AML-193 (cell line): ENCODE measurements around the gene GRIN3A.
"Not testable (repeated sequence)": the region's sequence is repeated elsewhere in the genome, so short reads cannot be mapped to it uniquely, and the experiment has no call there.

ENCODE experiments used
- DNase-seq, 2 experiments: peaks; one replicate each; lab custom pipeline; 2025; lab: John Stamatoyannopoulos, UW

Gene GRIN3A

GRCh38 chr9:101632611-101633010, 105.8 kb downstream of the GRIN3A start:
- no peak for DNase-seq

DNA sequence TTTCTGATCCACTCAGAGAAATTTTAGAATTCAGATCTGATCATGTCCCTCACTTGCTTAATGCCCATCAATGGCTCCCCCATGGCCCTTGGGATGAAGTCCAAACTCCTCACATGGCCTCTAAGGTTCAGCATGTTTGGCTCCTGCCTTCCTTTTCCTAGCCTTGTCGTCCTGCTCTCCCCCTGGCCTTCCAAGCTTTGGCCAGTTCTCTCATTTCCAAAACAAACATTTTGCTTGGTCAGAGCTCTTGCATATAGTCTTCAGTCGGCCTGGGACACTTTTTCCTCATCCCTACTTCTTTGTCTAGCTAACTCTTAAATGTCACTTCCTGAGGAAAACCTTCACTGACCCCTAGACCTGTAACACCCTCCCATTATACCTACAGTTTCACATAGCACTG, 106.6 kb downstream of the GRIN3A start:
- DNase-seq, result no peak

GRCh38 chr9:101629636-101630035, 108.8 kb downstream of the GRIN3A start:
- peak; percentile 13 to 16 for DNase-seq

DNA sequence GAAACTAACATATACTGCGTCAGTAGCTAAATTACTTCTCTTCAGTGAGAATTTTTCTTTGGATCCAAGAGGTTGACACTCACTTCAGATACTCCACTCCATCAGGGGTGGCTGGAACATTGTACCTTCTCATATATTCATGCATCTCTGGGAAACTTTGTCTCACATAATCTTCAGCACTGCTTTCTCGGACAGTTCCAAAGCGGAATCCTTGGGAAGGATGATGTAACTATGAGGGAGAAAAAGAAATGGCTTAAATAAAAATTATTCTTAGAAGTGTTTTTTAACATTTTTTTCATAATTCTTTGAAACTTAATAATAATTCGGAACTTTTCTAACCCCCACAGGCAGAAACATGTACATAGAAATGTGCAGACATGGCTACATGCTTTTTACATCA, 110.3 kb downstream of the GRIN3A start:
- no peak for DNase-seq

DNA sequence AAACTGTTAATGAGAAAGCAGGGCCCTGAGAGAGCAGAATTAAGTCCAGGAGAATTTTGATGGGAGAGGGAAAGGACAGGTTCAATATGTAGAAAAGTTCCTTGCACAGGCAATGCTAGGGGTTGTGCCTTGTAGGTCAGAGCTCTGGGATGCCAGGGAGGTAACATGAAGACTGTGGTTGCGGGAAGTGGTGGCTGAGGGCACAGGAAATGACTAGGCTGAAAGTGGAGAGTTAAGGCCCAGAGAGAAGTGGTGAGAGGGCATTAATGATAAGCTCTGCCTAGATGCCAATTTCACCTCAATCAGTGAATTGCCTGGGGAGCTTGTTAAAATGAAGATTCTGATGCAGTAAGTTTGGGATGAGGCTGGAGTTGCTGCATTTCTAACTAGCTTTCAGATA, 112.2 kb downstream of the GRIN3A start:
- peak; percentile 39 to 40 for DNase-seq

DNA sequence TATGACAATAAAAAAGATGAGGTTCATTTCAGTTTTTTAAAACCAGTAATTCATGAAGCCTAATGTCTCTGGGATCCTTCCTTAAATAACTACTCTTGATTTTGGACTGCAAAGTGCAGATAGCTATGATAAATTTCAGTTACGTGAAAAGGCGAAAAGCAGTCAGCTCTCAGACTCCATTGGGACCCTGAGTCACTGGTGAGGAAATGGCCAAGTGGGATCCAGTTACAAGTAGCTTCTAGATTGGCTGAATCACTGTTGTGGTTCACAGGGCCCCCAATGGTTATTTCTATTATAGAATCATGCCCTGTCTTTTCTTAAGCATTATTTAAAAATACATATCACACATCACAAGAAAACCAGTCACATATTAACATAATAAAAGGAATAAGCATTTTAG, 112.6 kb downstream of the GRIN3A start:
- no peak for DNase-seq

DNA sequence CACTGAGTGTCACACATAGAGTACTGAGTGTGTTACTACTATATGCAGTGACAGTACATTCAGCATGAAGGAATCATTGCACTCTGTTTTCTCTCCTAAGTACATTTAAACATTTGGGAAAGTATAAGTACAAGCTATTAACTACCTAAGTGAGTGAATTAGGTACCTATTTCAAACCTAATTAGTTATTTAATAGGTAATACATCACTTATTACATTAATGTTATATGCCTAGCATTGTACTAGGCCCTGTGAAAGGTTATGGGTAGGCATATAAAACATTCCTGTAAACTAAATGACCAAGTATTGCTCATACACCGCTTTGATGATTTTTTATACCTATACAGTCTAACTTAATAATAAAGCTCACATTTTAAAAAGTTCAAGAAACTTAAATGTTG, 118.0 kb downstream of the GRIN3A start:
- no peak for DNase-seq

- no peak for DNase-seq
Observed at GRCh38 chr9:101618698-101619097, 119.7 kb downstream of the GRIN3A start.

DNA sequence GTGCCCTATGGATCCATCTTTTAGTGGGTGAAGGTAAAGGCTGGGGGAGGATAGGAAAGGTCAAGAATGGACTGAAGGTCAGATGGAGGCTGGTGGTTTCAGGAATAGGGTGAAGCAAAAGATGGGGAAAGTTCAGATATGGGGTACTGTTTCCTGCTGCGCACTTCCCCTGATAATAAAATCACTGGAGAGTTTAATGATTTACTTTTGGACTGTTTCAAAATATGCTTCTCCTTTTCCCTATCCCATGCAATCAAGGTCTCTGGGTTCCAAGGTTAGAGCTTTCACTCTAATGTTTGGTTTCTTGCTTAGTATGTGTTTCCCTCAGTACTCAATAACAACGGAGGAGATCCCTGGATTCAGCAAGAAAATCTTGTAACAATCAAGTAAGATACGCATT, 132.9 kb downstream of the GRIN3A start:
- DNase-seq, result no peak

GRCh38 chr9:101604296-101604695, 134.2 kb downstream of the GRIN3A start:
- no peak for DNase-seq

GRCh38 chr9:101601904-101602765, 136.3 kb downstream of the GRIN3A start:
- peak; percentile 37 to 45 for DNase-seq

DNA sequence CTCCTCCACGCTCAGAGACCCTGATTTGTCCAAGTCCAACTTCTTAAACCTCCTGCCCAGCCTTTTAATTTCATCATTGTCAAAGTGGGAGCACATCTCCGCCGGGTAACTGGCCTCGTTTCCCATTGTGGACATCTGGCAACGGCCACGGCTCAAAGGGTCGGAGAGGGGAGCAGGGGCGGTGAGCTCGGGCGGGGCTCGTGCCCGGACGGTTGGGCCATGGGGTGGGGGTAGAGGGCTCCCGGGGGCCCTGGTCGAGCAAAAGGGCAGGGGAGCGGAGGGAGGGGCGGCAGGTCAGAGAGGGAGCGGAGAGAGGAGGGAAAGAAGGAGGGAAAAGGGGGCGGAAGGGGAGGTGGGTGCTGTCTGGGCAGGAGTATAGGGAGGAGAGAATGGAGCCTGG, 143.7 kb downstream of the GRIN3A start, which contains the start of gene PPP3R2:
TSS of gene PPP3R2 (minus strand) at position 174 of the 400 bp plus-strand sequence. CDS start at position 126, 48 bp downstream.
- DNase-seq, result no peak

DNA sequence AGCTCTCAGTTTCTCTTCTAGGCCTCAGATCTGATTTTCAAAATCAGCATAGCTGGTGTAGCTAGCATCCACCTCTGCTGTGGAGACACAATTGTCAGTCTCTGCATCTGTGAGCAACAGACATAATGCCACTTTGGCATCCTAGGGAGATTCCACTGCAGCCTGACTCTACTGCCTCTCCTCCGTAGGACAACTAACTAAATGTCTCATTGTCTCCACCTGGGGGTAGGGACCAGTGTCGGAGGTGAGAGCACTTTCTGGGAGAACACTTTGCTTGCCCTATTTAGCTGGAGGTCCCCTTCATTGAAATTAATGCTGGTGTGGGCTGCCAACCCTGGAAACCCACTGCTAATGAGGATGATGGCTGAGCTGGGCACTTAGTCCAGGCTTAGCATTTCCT, 145.1 kb downstream of the GRIN3A start:
- no peak for DNase-seq

DNA sequence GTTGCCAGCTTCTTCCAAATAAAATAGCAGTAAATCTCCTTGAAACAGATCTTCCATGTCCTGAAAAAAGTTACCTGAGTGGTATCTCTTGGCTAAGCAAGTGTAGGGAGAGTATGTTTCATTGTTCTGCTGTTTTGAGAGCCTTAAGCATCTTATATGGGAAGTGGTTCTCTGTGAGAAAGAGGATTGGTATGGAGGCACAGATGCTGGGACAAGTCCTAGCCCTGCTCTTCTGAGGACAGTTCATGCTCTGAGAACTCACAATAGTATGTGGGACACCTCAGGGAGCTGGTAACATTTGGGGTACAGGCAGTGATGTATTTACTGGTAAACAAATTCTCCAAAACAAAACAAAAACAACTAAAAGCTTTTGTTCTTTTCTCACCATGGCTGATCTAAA, 145.7 kb downstream of the GRIN3A start:
- no peak for DNase-seq

DNA sequence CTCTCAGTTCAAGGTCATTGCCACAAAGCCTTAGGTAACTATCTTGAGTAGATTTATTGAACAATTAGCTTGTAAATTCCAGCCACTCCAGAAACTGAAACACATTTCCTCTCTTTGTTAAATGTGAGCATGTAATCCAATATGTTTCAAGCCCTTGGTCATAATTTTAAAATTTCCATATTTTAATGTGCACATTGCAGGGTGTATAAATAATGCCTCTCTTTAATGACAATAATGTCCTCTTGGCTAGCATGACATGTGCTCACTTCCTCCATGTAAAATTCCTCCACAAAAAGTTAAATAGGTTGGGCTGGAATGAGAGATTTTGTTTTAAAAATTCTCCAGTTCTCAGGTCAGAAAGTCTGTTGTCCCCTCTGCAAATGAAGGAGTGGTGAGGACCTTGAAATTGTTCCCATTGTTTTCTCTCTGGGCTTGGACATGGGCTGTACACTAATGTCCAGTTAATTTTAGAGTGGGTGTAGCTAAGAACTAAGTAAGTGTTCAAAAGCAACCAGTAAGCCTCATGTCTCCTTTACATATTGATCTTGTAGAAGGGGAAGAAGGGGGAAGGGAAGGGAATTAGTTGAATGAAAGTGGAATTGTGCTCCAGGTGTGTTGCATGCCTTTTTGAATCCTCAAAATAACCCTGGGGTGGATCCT, 146.5 kb downstream of the GRIN3A start:
- no peak for DNase-seq

DNA sequence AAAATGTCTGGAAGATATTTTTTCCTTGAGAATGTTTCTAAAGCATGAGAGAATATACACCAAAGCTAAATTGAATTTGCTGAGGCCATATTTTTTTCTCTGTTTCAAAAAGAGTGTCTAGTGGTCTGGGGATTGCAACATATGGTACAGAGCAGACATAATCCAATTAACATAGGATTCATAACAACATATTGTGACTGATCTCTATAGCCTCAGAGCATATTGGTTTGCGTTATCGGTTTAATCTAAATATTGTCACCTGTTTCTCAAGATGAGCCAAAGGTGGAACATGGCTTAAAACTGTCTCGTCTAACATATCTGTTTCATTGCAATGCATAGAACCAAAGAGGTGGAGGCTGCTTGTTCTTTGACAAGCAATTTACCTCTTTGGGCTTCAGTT, 147.5 kb downstream of the GRIN3A start:
- DNase-seq, result no peak

DNA sequence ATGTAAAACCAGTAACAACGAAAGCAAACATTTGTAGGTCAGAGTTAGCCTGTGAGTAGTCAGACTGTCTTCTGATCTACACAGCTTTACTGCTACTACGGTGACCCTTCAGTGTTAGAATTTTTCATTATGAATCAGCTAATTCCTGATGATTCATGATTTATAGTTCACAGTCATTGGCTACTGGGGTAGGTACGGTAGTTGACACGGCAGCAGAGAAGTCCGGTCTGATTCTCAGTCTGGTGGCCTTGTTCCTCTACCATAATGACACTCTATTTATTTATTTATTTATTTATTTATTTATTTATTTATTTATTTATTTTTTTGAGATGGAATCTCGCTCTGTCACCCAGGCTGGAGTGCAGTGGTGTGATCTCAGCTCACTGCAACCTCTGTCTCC, 148.4 kb downstream of the GRIN3A start:
- DNase-seq, result not testable (repeated sequence)

DNA sequence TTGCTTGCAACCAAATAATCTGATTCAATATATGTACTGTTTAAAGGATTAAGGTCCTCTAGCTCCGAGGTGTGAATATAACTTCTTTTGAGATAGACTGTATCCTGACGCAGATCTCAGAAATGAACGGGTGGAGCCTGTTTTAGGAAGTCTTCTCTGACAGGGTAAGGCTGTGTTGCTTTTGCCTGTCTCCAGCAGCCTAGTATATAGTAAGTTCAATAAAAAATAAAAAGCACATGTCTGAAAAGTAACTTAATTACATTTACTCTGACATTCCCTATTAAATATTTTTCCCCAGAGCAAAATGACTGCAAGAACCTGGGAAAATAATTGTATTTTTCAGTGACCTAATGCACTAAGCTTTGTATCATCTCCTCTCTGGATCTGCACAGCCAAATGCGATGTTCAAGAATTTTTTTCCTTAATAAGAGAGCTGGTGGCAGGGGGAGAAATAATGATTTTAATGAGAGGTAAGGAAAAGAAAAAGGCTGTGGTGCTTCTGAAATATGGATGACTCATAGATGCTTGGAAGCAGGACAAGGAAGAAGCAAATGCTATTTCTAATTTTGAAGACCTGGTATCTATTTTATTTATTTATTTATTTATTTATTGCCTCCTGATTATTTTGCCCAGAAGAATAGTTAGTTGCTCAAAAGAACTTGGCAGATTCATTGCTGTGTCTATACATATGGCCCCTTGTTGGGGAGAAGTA, 151.0 kb downstream of the GRIN3A start:
- no peak for DNase-seq

DNA sequence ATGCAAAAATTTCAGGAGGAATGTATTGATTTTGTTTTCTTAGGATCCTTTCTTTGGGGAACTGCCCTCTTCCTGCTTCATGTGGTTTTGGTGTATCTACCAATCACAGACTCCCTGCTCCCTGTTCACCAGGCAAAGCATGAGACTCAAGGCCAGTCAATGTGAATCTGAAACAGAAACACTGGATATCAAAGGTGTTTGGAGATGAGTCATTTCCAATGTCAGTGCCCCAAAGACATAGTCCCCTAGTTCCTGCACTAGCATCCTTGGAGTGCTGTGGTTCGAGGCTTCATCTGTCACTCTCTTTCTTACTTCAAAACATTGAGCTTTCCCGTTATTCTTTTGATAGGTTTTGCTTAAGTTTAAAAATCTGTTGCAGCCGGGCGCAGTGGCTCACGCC, 151.8 kb downstream of the GRIN3A start:
- DNase-seq, result no peak

- peak; percentile 75 to 82 for DNase-seq
Observed at GRCh38 chr9:101585740-101586139, 152.7 kb downstream of the GRIN3A start.

DNA sequence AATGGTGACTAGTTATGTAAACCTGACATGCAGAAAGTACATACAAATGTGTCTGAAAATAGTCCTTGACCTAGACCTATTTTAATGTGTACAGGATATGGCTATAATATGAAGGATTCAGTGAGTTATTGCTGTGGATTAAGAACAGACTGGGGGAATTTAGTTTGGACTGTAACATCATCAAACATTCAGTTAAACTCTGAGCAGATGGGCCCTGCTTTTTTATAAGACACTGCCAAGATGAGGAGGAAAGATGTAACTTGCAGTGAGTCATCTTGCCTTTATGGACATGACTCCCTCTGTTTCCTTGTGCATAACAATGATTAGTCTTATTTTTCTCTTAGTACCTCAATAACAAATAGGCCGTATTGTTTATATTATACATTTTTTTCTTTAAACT, 155.9 kb downstream of the GRIN3A start:
- no peak for DNase-seq

DNA sequence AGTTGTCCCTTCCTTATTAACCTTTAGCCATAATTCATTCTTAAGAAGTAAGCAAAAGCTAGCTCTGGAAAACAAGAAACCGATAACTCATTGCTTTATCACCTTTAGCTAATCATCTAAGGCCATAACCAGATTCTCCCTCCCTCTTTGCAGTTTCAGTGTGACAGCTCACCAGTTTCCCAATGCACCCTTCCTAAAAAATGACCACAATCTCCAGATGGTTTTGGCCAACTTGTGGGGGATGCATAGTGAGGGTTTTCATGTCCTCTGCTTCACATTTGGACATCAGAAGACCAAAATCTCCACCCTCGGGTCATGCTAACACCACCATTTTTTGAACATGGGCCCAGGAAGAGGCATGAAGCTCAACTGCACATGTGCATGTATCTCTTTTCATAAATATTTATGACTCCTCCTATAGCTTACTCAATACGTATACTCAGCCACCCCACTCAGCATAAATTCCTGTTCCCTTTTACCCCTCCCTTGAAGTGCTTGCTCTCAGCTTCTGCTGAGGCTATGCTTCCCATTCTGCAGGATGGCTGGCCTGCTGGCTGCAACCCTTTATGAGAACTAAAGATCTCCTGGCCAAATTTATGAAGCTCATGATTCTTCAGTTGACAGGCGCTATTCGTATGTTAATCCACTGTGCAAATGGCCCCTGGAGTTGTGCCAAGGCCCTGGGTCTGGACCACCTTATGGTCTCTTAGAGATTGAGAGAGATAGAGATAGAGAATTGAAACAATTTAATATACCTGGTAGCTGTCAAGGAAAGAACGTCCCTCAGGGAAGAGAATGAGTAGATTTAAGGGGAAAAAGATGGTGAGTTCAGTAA, 158.5 kb downstream of the GRIN3A start:
- peak; percentile 46 to 51 for DNase-seq
